GM18507 (cell line): ENCODE data around the gene SLC9A3.
A peak's percentile ranks its signal among the peaks of the same experiment; 100 is the strongest.
"Not testable (repeated sequence)": the region's sequence is repeated elsewhere in the genome, so short reads cannot be mapped to it uniquely, and the experiment has no call there.

Source experiments
- DNase-seq: peaks from one replicate; pipeline ENCODE4 v3.0.0; 2011; ENCODE audit warnings: low read depth; ENCODE audit not compliant: insufficient read length; ENCODE audit errors: extremely low spot score
- FAIRE-seq: peaks from 2 replicates; lab custom pipeline; 2011; peaks lifted over from hg19 to GRCh38; lab: Jason Lieb, UNC

SLC9A3 gene

GRCh38 chr5:482021-482420, 42.2 kb downstream of the SLC9A3 start:
- DNase-seq (no peak), FAIRE-seq (no peak)

DNA sequence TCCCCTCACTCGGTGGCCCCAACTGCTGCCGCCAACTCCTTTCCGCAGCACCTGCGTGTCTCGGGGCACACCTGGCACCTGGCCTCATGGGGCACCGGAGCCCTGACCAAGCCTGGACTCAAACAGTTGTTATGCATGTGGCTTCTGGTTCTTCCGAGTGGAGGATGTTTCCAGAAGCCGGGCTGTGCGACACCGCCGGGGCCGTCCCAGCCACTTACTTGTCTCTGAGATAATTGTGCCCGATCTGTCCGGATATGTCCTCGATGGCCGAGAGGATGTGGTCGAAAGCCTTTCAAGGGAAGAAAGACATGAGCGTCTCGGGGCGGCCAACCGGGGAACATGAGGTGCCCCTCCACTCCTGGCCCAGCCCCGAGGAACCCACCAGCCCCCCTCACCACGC, 42.9 kb downstream of the SLC9A3 start:
- DNase-seq: no peak
- FAIRE-seq: no peak

- FAIRE-seq (no peak), DNase-seq (no peak)
These were observed 44.5 kb downstream of the SLC9A3 start for GRCh38 chr5:479566-480319.

DNA sequence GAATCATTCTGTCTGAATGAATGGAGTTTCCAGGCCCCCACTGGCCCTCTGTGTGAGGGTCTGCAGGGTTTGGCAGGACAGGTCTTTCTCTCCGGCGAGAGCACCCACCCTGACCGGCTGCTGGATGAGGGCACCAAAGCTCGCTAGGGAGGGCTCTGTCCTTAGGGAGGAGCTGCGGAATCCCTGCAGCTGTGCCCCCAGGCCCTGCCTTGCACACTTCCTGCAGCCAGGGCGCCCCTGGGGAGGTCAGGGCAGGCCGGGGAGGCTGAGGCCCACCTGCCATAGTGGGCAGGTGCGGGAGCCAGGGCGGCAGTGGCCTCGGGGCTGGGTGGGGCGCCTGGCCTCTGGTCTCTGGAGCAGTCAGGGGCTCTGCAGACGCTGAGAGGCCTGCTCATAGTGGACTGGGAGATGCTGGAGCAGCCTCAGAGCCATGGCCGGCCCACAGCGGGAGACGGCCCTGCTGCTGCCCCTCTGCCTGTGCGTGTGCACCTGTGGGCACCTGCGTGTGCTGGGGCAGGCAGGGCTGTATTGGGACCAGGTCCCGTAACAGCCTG, 45.2 kb downstream of the SLC9A3 start:
- FAIRE-seq (no peak), DNase-seq (no peak)

- FAIRE-seq: no peak
- DNase-seq: no peak
These were observed 45.8 kb downstream of the SLC9A3 start for GRCh38 chr5:478369-478981.

DNA sequence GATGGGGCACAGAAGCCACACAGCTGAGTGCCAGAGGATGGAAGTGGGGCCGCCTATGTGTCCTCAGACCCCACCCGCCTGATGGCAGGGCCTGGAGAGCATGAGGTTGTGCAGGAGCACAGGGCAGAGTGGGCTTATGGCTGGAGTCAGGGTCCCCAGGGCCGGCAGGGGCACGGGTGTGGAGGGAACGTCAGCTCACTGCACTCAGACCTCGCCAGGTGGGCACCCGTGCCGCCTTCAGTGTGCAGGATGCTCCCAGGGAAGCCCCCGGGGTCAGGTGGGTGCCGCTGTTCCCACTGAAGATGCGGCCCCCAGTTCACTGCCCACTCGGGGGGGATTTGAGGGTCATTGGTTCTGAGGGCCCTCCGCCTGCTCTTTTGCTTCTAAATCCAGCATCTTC, 46.4 kb downstream of the SLC9A3 start:
- FAIRE-seq: no peak

GRCh38 chr5:477247-477646, 47.0 kb downstream of the SLC9A3 start:
- FAIRE-seq: no peak
- no peak for DNase-seq

More for the DNA sequence above, 46.4 kb downstream of the SLC9A3 start:
- no peak for DNase-seq

GRCh38 chr5:476814-477175, 47.5 kb downstream of the SLC9A3 start:
- FAIRE-seq: no peak
- DNase-seq: no peak

GRCh38 chr5:476102-476813, 48.0 kb downstream of the SLC9A3 start:
- no peak for FAIRE-seq
- no peak for DNase-seq

DNA sequence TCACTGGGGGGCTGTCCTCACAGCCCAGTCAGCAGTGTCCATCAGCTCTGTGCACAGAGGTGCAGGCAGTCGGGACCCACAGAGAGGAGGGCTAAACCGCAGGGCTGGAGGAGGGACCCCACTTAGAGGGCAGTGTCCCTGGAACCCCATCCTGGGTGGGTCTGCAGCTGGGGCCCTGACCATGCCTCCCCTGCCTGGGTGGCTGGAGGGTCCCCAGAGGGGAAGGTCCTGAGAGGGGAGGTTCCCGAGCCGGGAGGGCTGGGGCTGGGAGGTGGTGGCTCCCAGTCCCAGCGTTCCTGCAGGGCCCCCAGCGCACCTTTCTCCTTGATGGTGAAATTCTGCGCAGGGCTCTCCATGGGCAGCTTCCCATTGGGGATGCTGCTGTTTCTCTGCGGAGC, 48.5 kb downstream of the SLC9A3 start:
- FAIRE-seq (no peak), DNase-seq (no peak)

DNA sequence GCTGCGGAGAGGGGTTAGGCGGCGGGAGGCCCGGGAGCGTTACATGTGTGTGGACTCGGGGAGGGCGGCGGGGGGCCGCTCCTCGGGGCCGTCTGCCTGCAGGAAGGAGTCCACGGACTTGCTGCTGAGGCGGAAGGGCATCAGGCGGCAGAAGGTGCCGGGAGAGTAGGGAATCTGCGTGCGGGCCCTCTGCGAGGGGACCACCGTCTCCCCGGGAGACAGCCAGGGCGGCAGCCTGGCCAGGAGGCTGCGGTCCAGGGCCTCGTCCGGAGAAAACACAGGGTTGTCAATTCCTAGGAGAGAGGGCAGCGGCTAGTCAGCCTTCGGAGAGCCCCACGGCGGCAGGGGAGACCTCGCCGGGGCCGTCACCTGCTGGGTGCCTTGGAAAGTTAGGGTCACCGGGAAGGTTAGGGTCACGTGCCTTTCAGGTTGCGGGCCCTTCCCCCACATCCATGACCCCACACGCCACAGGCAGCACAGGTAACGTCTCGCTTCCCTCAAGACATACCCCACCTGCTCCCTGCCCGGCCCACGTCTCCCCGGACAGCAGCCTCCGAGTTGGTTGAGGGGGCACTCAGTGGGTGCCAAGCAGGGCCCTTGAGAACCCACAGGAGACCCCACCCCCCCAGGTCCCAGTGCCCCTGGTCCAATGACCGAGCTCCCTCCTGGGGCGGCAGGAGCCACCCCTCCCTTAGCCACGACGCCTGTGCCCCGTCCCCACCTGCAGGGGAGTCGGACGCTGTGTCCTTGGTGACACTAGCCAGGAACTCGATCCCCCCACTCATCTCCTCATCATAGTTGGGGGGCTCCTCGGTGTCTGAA, 49.2 kb downstream of the SLC9A3 start:
- no peak for FAIRE-seq
- no peak for DNase-seq

GRCh38 chr5:474232-474839, 49.9 kb downstream of the SLC9A3 start:
- FAIRE-seq, DNase-seq: not testable (repeated sequence)

- FAIRE-seq (peak; percentile 42), DNase-seq (no peak)
These were observed 50.6 kb downstream of the SLC9A3 start for GRCh38 chr5:473551-474192.

GRCh38 chr5:472656-473550, 51.3 kb downstream of the SLC9A3 start:
- FAIRE-seq (peak; percentile 81), DNase-seq (peak; percentile 96)

- FAIRE-seq (no peak), DNase-seq (no peak)
These were observed 52.1 kb downstream of the SLC9A3 start for GRCh38 chr5:472076-472655.

DNA sequence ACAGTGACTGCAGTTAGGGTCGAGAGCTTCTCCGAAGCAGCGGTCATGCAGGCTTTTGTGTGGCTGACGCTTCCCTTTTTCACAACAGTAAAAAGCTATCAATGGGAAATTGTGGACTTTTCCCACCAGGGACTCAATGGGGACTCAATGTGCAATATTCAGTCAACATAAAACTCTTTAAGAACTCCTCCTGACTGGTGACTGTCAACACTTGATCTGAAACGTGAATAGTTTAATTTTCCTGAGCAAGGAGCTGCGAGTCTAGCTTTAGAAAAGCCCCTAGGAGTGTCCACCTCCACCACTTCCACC, 52.5 kb downstream of the SLC9A3 start:
- FAIRE-seq (no peak), DNase-seq (no peak)

- FAIRE-seq (no peak), DNase-seq (no peak)
These were observed 53.1 kb downstream of the SLC9A3 start for GRCh38 chr5:470961-471749.
